ENCODE measurements around the gene TLE3.

TLE3 gene

GRCh38 chr15:70038730-70039392 is 58.9 kb downstream of the TLE3 start:
- no peaks in the 10 kb centered on the region for H3K9me3 ChIP-seq (ENCODE audit: control insufficient read depth, insufficient read depth, low read length)

GRCh38 chr15:70037292-70037640 is 60.5 kb downstream of the TLE3 start:
- no peaks in the 10 kb centered on the region for H3K36me3 ChIP-seq (ENCODE audit: insufficient read depth, low read length)
- no peaks in the 10 kb centered on the region for H3K9me3 ChIP-seq (ENCODE audit: control insufficient read depth, insufficient read depth, low read length)
- H3K9ac ChIP-seq (ENCODE audit: low read depth, low read length), result no peak overlapping the region
- 0 out of 2 replicates have a peak, but pooled peaks cover 6% of the 10 kb centered on the region for H3K4me1 ChIP-seq (ENCODE audit: insufficient read depth, low read length)

More at GRCh38 chr15:70038730-70039392, 58.9 kb downstream of the TLE3 start:
- Histone ChIP-seq H3K4me1 (ENCODE audit: insufficient read depth, low read length) (0 out of 2 replicates have a peak, but pooled peaks cover 6% of the 10 kb centered on the region), H3K36me3 (ENCODE audit: insufficient read depth, low read length) (no peaks in the 10 kb centered on the region), H3K9ac (ENCODE audit: low read depth, low read length) (no peak overlapping the region)

GRCh38 chr15:70036585-70037291 is 61.0 kb downstream of the TLE3 start:
- no peaks in the 10 kb centered on the region for H3K36me3 ChIP-seq (ENCODE audit: insufficient read depth, low read length)
- H3K9ac ChIP-seq (ENCODE audit: low read depth, low read length), result no peak overlapping the region
- H3K4me1 ChIP-seq (ENCODE audit: insufficient read depth, low read length), result 0 out of 2 replicates have a peak, but pooled peaks cover 6% of the 10 kb centered on the region
- no peaks in the 10 kb centered on the region for H3K9me3 ChIP-seq (ENCODE audit: control insufficient read depth, insufficient read depth, low read length)

GRCh38 chr15:70035719-70036077 is 62.0 kb downstream of the TLE3 start:
- H3K9ac ChIP-seq (ENCODE audit: low read depth, low read length), result no peak overlapping the region
- no peaks in the 10 kb centered on the region for H3K9me3 ChIP-seq (ENCODE audit: control insufficient read depth, insufficient read depth, low read length)
- H3K36me3 ChIP-seq (ENCODE audit: insufficient read depth, low read length), result no peaks in the 10 kb centered on the region
- H3K4me1 ChIP-seq (ENCODE audit: insufficient read depth, low read length), result 0 out of 2 replicates have a peak, but pooled peaks cover 6% of the 10 kb centered on the region

- 0 out of 2 replicates have a peak, but pooled peaks cover 6% of the 10 kb centered on the region for H3K4me1 ChIP-seq (ENCODE audit: insufficient read depth, low read length)
- H3K9ac ChIP-seq (ENCODE audit: low read depth, low read length), result no peak overlapping the region
- no peaks in the 10 kb centered on the region for H3K36me3 ChIP-seq (ENCODE audit: insufficient read depth, low read length)
- no peaks in the 10 kb centered on the region for H3K9me3 ChIP-seq (ENCODE audit: control insufficient read depth, insufficient read depth, low read length)
Measured at GRCh38 chr15:70035051-70035718, 62.5 kb downstream of the TLE3 start.

GRCh38 chr15:70034596-70034995 is 63.1 kb downstream of the TLE3 start:
- Histone ChIP-seq H3K4me1 (ENCODE audit: insufficient read depth, low read length) (0 out of 2 replicates have a peak, but pooled peaks cover 6% of the 10 kb centered on the region), H3K9ac (ENCODE audit: low read depth, low read length) (no peak overlapping the region), H3K9me3 (ENCODE audit: control insufficient read depth, insufficient read depth, low read length) (no peaks in the 10 kb centered on the region), H3K36me3 (ENCODE audit: insufficient read depth, low read length) (no peaks in the 10 kb centered on the region)

GRCh38 chr15:70034141-70034540 is 63.6 kb downstream of the TLE3 start:
- Histone ChIP-seq H3K9ac (ENCODE audit: low read depth, low read length) (no peak overlapping the region), H3K36me3 (ENCODE audit: insufficient read depth, low read length) (no peaks in the 10 kb centered on the region), H3K9me3 (ENCODE audit: control insufficient read depth, insufficient read depth, low read length) (no peaks in the 10 kb centered on the region), H3K4me1 (ENCODE audit: insufficient read depth, low read length) (0 out of 2 replicates have a peak, but pooled peaks cover 6% of the 10 kb centered on the region)

- no peaks in the 10 kb centered on the region for H3K9me3 ChIP-seq (ENCODE audit: control insufficient read depth, insufficient read depth, low read length)
- no peak overlapping the region for H3K9ac ChIP-seq (ENCODE audit: low read depth, low read length)
- H3K4me1 ChIP-seq (ENCODE audit: insufficient read depth, low read length), result 0 out of 2 replicates have a peak, but pooled peaks cover 6% of the 10 kb centered on the region
- no peaks in the 10 kb centered on the region for H3K36me3 ChIP-seq (ENCODE audit: insufficient read depth, low read length)
Measured at GRCh38 chr15:70033529-70034140, 64.1 kb downstream of the TLE3 start.

- no peaks in the 10 kb centered on the region for H3K9me3 ChIP-seq (ENCODE audit: control insufficient read depth, insufficient read depth, low read length)
- 0 out of 2 replicates have a peak, but pooled peaks cover 6% of the 10 kb centered on the region for H3K4me1 ChIP-seq (ENCODE audit: insufficient read depth, low read length)
- H3K9ac ChIP-seq (ENCODE audit: low read depth, low read length), result no peak overlapping the region
- H3K36me3 ChIP-seq (ENCODE audit: insufficient read depth, low read length), result no peaks in the 10 kb centered on the region
Measured at GRCh38 chr15:70033109-70033508, 64.6 kb downstream of the TLE3 start.

- H3K9me3 ChIP-seq (ENCODE audit: control insufficient read depth, insufficient read depth, low read length), result no peaks in the 10 kb centered on the region
- H3K4me1 ChIP-seq (ENCODE audit: insufficient read depth, low read length), result 0 out of 2 replicates have a peak, but pooled peaks cover 6% of the 10 kb centered on the region
- H3K36me3 ChIP-seq (ENCODE audit: insufficient read depth, low read length), result no peaks in the 10 kb centered on the region
- no peak overlapping the region for H3K9ac ChIP-seq (ENCODE audit: low read depth, low read length)
Measured at GRCh38 chr15:70032509-70032908, 65.2 kb downstream of the TLE3 start.

GRCh38 chr15:70031713-70032112 is 66.0 kb downstream of the TLE3 start:
- Histone ChIP-seq H3K4me1 (ENCODE audit: insufficient read depth, low read length) (0 out of 2 replicates have a peak, but pooled peaks cover 2% of the 10 kb centered on the region), H3K36me3 (ENCODE audit: insufficient read depth, low read length) (no peaks in the 10 kb centered on the region), H3K9ac (ENCODE audit: low read depth, low read length) (no peak overlapping the region), H3K9me3 (ENCODE audit: control insufficient read depth, insufficient read depth, low read length) (no peaks in the 10 kb centered on the region)

- Histone ChIP-seq H3K4me1 (ENCODE audit: insufficient read depth, low read length) (no peaks in the 10 kb centered on the region), H3K9me3 (ENCODE audit: control insufficient read depth, insufficient read depth, low read length) (no peaks in the 10 kb centered on the region), H3K9ac (ENCODE audit: low read depth, low read length) (no peak overlapping the region), H3K36me3 (ENCODE audit: insufficient read depth, low read length) (no peaks in the 10 kb centered on the region)
Measured at GRCh38 chr15:70031261-70031660, 66.5 kb downstream of the TLE3 start.

- Histone ChIP-seq H3K4me1 (ENCODE audit: insufficient read depth, low read length) (no peaks in the 10 kb centered on the region; the same call in 1 of the 2 replicates), H3K9ac (ENCODE audit: low read depth, low read length) (no peak overlapping the region), H3K36me3 (ENCODE audit: insufficient read depth, low read length) (no peaks in the 10 kb centered on the region), H3K9me3 (ENCODE audit: control insufficient read depth, insufficient read depth, low read length) (no peaks in the 10 kb centered on the region)
Measured at GRCh38 chr15:70030851-70031250, 66.9 kb downstream of the TLE3 start.

- H3K36me3 ChIP-seq (ENCODE audit: insufficient read depth, low read length), result no peaks in the 10 kb centered on the region
- peaks cover 2% of the 10 kb centered on the region; the same call in 1 of the 2 replicates for H3K4me1 ChIP-seq (ENCODE audit: insufficient read depth, low read length)
- no peak overlapping the region for H3K9ac ChIP-seq (ENCODE audit: low read depth, low read length)
Measured at GRCh38 chr15:70029297-70029701, 68.4 kb downstream of the TLE3 start.

More at GRCh38 chr15:70029297-70029701, 68.4 kb downstream of the TLE3 start:
- H3K9me3 ChIP-seq (ENCODE audit: control insufficient read depth, insufficient read depth, low read length), result no peaks in the 10 kb centered on the region
